ENCODE results near the gene KLHL22.
A peak's percentile ranks its signal among the peaks of the same experiment; 100 is the strongest.
"Not testable (repeated sequence)": the region's sequence is repeated elsewhere in the genome, so short reads cannot be mapped to it uniquely, and the experiment has no call there.

Gene KLHL22

GRCh38 chr22:20466659-20467379 lies 28.8 kb downstream of the KLHL22 start:
- no peak for DNase-seq

DNA sequence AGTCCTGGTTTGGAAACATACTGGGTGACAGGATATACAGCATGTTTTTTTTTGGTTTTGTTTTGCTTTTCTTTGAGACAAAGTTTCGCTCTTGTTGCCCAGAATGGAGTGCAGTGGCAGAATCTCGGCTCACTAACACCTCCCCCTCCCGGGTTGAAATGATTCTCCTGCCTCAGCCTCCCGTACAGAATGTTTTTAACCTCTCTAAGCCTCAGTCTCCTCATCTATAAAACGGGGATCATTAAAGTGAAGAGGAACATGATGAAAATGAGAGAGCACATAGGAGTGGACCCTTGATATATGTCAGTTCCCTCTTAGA lies 29.9 kb downstream of the KLHL22 start:
- no peak for DNase-seq

DNA sequence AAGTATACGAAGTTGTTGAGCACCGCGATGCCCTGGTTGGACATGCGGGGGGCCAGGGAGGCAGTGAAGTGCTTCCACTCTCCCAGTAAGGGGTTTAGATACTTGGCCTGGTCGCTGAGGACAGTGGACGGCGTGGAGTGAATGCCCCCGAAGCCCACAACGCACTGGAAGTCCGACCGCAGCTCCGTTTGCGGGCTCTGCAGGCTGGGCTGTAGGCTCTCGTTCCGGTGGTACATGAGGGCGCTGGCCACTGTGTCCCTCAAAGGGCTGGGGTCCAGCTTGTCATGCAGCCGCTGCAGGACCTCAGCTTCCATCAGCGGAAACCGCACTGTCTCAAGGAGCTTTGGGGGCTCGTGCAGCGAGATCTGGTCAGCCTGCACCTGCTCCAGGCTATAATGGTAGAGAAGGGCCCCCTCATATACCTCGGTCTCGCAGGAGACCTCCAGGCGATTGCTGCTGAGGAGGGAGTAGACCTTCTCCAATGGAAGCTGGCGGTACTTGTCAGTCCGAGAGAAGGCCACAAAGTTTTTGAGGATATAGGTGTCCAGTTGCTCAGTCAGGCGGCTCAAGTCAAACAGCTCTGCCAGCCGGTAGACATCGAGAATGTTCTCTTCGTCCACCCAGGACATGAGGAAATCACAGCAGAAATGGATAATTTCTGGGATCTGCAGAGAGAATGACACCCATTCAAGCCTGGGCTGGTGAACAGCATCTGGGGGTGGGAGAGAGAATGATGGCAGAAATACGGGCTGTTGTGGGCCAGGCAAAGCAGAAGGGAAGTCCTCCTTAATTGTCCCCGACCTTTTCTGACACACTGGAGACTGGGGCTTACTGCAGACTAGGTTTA lies 30.5 kb downstream of the KLHL22 start:
- DNase-seq, result no peak

- no peak for DNase-seq
These were observed 31.4 kb downstream of the KLHL22 start for GRCh38 chr22:20464096-20464614.

GRCh38 chr22:20463324-20464095 lies 32.1 kb downstream of the KLHL22 start:
- DNase-seq, result peak; percentile 64

DNA sequence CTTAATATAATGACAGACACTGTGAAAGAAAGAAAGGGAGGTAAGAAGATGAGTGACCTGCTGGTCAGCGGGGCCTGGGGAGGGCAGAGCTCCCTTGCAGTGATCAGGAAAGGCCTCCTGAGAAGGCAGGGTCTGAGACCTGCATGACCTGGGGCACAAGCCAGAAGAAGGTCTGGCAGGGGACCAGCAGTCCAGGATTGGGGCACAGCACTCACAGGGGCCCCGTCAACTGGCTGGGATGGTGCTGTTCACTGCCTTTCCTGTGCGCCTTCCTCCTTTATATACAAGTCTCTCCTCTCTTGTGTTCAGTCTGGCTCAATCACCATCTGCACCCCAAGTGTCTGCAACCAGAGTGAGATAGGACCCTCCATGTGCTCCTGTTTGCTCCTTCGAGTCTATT lies 35.7 kb downstream of the KLHL22 start:
- DNase-seq, result no peak

- no peak for DNase-seq
These were observed 36.4 kb downstream of the KLHL22 start for GRCh38 chr22:20459152-20459542.

DNA sequence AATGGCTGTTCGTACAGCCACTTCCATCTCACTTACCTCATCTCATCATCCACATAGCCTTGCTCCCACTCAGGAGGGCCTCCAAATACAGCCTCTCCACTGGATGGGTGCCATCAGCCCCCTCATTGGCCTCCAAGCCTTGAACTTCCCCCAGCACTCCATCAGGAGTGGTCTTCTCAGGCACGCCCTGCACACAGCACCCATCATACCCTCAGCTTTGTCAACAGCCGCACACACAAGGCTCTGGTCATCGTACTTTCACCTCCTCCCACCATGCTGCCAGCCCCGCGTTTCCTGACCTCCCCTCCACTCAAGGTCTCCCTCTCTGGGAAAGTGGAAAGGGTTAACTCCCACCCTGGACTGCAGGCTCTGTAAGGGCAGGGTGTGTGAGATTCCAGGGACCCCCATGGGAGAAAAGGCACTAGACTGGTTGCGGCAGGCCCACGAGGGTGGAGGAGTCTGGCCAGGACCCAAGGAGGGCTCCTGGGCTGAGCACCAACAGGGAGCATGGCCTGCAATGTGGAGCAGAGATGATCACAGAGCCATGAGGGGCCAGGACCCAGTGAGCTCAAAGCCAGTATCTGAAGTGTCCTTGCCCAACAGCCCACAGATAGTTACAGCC lies 37.0 kb downstream of the KLHL22 start:
- no peak for DNase-seq

GRCh38 chr22:20457506-20458240 lies 37.9 kb downstream of the KLHL22 start:
- DNase-seq, result no peak

DNA sequence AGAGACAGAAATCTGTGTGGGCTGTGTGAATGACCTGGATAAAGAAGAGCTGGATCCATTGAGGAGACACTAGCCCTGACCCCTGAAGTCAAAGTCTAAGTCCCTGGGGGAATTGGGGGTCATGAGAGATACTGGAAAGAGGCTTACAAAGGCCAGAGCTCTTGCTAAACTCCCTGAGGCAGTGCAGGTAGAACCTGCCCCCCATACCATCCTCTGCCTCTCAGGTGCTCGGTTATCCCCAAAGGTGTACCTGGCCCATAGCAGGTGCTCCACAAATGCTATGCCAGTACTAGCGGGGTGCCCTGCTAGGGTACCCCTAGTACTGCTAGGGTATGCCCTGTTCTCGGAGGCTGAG lies 38.9 kb downstream of the KLHL22 start:
- no peak for DNase-seq

- no peak for DNase-seq
These were observed 39.4 kb downstream of the KLHL22 start for GRCh38 chr22:20456064-20456721.

DNA sequence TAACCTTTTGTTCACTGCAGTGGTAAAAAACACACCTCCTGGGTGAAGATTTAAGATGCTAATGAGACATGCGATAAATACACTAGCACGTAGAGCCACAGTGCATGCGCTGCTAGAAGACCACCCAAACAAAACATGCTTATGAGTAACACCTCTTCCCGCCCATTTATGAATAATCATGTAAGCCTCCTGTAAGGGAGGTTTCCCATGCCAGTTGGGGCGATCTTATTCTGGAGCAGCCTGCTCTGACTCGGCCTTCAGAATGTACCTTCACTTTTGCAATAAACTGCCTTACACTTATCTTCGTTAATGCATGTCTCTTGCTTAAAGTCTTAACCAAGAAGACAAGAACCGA lies 39.9 kb downstream of the KLHL22 start:
- no peak for DNase-seq

DNA sequence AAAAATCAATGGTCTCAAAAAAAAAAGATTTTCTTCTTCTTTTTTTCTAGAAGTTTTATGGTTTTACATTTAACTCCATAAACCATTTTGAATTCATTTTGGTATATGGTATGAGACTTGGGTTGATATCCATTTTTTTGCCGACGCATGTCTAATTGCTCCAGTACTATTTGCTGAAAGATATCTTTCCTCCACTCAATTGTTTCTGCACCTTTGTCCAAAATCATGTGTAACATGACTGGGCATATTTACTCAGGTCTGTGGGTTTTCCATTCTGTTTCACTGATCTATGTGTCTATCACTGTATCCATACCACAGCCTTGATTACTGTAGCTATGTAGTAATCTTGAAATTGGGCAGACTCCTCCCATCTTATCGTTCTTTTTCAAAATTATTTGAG lies 42.4 kb downstream of the KLHL22 start:
- DNase-seq, result no peak

DNA sequence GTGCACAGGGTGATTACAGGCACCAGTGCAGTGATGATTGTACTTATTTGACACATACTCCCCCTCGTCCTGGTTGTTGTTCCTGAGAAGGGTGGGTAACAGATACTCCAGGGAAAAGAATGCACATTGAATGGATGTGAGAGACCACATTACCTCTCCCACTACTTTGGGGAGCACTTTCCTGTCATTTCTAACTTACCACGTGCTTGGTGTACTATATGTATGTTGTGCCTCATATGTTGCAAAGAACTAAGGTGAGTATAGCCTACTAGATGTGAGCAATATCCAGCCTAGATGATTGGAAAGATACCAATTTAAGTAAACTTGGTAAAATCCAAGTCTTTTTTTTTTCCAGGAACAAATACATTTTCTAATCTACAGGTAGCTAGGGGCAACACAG lies 43.7 kb downstream of the KLHL22 start:
- no peak for DNase-seq

DNA sequence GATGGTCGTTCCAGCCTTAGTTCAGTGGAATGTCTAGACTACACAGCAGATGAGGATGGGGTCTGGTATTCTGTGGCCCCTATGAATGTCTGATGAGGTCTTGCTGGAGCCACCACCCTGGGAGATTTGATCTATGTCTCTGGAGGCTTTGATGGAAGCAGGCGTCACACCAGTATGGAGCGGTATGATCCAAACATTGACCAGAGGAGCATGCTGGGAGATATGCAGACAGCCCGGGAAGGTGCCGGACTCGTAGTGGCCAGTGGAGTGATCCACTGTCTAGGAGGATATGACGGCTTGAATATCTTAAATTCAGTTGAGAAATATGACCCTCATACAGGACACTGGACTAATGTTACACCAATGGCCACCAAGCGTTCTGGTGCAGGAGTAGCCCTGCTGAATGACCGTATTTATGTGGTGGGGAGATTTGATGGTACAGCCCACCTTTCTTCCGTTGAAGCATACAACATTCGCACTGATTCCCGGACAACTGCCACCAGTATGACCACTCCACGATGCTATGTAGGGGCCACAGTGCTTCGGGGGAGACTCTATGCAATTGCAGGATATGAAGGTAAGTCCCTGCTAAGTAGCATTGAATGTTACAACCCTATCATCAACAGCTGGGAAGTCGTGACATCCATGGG lies 44.3 kb downstream of the KLHL22 start:
- DNase-seq, result not testable (repeated sequence)

GRCh38 chr22:20450551-20450906 lies 45.1 kb downstream of the KLHL22 start:
- DNase-seq, result no peak

DNA sequence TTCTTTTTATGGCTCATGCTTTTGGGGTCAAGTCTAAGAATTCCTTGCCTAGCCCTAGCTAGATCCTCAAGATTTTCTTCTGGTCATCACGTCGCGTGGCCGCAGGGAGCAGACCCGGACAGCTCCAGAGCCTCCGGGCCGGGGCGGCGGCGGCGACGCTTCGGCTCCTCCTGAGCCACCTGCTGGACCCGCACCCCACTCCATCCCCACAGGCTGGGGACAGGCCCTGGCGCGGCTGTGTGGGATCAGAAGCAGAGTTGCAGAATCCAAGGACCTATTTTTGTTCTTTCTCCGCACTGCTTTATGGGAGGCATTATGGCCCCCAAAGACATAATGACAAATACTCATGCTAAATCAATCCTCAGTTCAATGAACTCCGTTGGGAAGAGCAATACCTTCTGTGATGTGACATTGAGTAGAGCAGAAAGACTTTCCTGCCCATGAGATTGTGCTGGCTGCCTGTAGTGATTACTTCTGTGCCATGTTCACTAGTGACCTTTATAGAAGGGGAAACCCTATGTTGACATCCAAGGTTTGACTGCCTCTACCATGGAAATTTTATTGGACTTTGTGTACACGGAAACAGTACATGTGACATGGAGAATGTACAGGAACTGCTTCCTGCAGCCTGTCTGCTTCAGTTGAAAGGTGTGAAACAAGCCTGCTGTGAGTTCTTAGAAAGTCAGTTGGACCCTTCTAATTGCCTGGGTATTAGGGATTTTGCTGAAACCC lies 45.6 kb downstream of the KLHL22 start:
- DNase-seq, result no peak

DNA sequence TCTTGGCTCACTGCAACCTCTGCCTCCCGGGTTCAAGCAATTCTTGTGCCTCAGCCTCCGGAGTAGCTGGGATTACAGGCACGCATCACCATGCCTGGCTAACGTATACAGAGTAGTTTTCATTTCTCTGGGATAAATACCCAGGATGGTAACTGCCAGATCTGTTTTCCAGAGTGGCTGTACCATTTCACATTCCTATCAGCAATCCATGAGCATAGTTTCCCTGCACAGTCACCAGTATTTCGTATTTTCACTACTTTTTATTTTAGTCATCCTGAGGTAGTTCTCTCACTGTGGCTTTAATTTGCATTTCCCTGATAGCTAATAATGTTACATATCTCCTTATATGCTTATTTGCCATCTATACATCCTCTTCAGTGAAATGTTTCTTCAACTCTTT lies 47.0 kb downstream of the KLHL22 start:
- no peak for DNase-seq

GRCh38 chr22:20446383-20446970 lies 49.1 kb downstream of the KLHL22 start:
- DNase-seq, result no peak

- DNase-seq, result no peak
These were observed 51.3 kb downstream of the KLHL22 start for GRCh38 chr22:20444325-20444724.

All from GF-D8 (cell line).